ENCODE data around the gene PEX7. TPM values are rescaled to one million over a fixed set of nuclear protein-coding genes. Genes with fewer than 3 reads are reported as not detected.

The PEX7 gene
- total RNA-seq (10 to 100 TPM in 3 of 5 donors, 1 to 10 TPM in 1, not detected in 1; 2.7 to 38.5 (median 18.1) TPM), polyA plus RNA-seq (10 to 100 TPM in 2 of 3 donors, 1 to 10 TPM in 1; 7.3 to 21.5 (median 14.6) TPM)
- long read RNA-seq, donor 1, partial matches to known transcripts = 0 of 2 reads
- long read RNA-seq, donor 1, other reads (novel, unspliced or antisense) = 0 of 2 reads
- long read RNA-seq, donor 2, partial matches to known transcripts = 0 of 2 reads
- long read RNA-seq, donor 2, other reads (novel, unspliced or antisense) = 0 of 2 reads
- long read RNA-seq, donor 3, partial matches to known transcripts = 0 of 2 reads
- long read RNA-seq, donor 3, other reads (novel, unspliced or antisense) = 0 of 2 reads
- long read RNA-seq, donor 4 = 0 reads
- long read RNA-seq, donor 5, transcript PEX7-201 (10 exons, 1,464 nt) = major isoform, 8 of 8 reads
- long read RNA-seq, donor 5, partial matches to known transcripts = 0 of 8 reads
- long read RNA-seq, donor 5, other reads (novel, unspliced or antisense) = 0 of 8 reads
- long read RNA-seq, donor 6, transcript PEX7-201 (10 exons, 1,464 nt) = major isoform, 7 of 12 reads
- long read RNA-seq, donor 6, partial matches to known transcripts = 5 of 12 reads
- long read RNA-seq, donor 6, other reads (novel, unspliced or antisense) = 0 of 12 reads
- long read RNA-seq, donor 7, partial matches to known transcripts = 0 of 3 reads
- long read RNA-seq, donor 7, other reads (novel, unspliced or antisense) = 0 of 3 reads
- long read RNA-seq, donor 8, partial matches to known transcripts = 0 of 2 reads
- long read RNA-seq, donor 8, other reads (novel, unspliced or antisense) = 0 of 2 reads
- long read RNA-seq, donor 9, partial matches to known transcripts = 6 of 9 reads
- long read RNA-seq, donor 9, other reads (novel, unspliced or antisense) = 0 of 9 reads
- long read RNA-seq, donor 10 = 0 reads

GRCh38 chr6:136822376-136823127 lies at the start of gene PEX7:
Gene PEX7, plus strand, starts transcription at chr6:136822592. Its CDS starts 74 bp downstream, at chr6:136822666.
- peaks cover 0 to 26% (median 22%) of the 10 kb centered on the region in 4 donors for H3K36me3 ChIP-seq
- no peaks in the 10 kb centered on the region for H3K27me3 ChIP-seq
- intact Hi-C loops (cut with DNase I; ENCODE audit: low total_unique reads) = no loop called here
- TF ChIP-seq POLR2A (IDR thresholded peaks at IDR 0.05) (peak in 1 of 4 donors; percentile 28), POLR2AphosphoS5 (IDR thresholded peaks at IDR 0.05) (peak in 2 of 3 donors; percentile 40 to 87), EP300 (IDR thresholded peaks at IDR 0.05) (no peak), CTCF (IDR thresholded peaks at IDR 0.05) (peak in 5 of 7 experiments; percentile 29 to 69 (median 46))
- DNase-seq = peak; percentile 93 to 97
- H3K27ac ChIP-seq = peak within 1 kb of the TSS; percentile 87 to 97 (median 94)
- WGBS, 5 donors = 0 to 1% (median 1%) methylated on average over 6 to 78 of the region's 78 CpGs
- H3K4me3 ChIP-seq = peak within 1 kb of the TSS; percentile 58 to 73 (median 68)
- H3K9me3 ChIP-seq = no peaks in the 10 kb centered on the region
- peaks cover 0 to 32% (median 22%) of the 10 kb centered on the region in 4 donors for H3K4me1 ChIP-seq

GRCh38 chr6:136772685-136773472 lies 49.5 kb upstream of the PEX7 start:
- Histone ChIP-seq H3K27me3 (no peaks in the 10 kb centered on the region), H3K27ac (peak overlapping the region in 3 of 5 donors; percentile 45 to 59 (median 53)), H3K4me1 (peaks cover 13 to 63% (median 47%) of the 10 kb centered on the region in 4 donors), H3K4me3 (no peak overlapping the region), H3K9me3 (no peaks in the 10 kb centered on the region), H3K36me3 (no peaks in the 10 kb centered on the region)
- WGBS, 5 donors = 50 to 82% (median 58%) methylated on average over 6 of the region's 6 CpGs
- intact Hi-C loops (cut with DNase I; ENCODE audit: low total_unique reads) = no loop called here
- peak in 1 of 2 donors; percentile 79 for DNase-seq
- no peak for TF ChIP-seq POLR2AphosphoS5 (IDR thresholded peaks at IDR 0.05)
- no peak for TF ChIP-seq POLR2A (IDR thresholded peaks at IDR 0.05)
- no peak for TF ChIP-seq EP300 (IDR thresholded peaks at IDR 0.05)
- TF ChIP-seq CTCF (IDR thresholded peaks at IDR 0.05) = no peak

- Histone ChIP-seq H3K27ac (peak overlapping the region in 3 of 5 donors; percentile 45 to 59 (median 53)), H3K4me1 (peaks cover 13 to 58% (median 44%) of the 10 kb centered on the region in 4 donors), H3K9me3 (no peaks in the 10 kb centered on the region), H3K27me3 (no peaks in the 10 kb centered on the region), H3K4me3 (no peak overlapping the region), H3K36me3 (no peaks in the 10 kb centered on the region)
- 86 to 93% (median 90%) methylated on average over 4 of the region's 4 CpGs for WGBS, 5 donors
- intact Hi-C loops (cut with DNase I; ENCODE audit: low total_unique reads) = no loop called here
- TF ChIP-seq POLR2AphosphoS5 (IDR thresholded peaks at IDR 0.05) (no peak), EP300 (IDR thresholded peaks at IDR 0.05) (no peak), POLR2A (IDR thresholded peaks at IDR 0.05) (no peak), CTCF (IDR thresholded peaks at IDR 0.05) (no peak)
- DNase-seq = no peak
Observed at GRCh38 chr6:136773473-136773796, 49.0 kb upstream of the PEX7 start.

Data from stomach (tissue), 19 donors.